Mesodermal cell (in vitro differentiated cells): ENCODE data around the gene CARS1.

Source experiments
- H3K27ac ChIP-seq: 2 replicates; pipeline ENCODE4 v1.7.0; 2013; ENCODE audit warnings: mild to moderate bottlenecking, low read depth, low read length, moderate library complexity; ENCODE audit not compliant: severe bottlenecking
- H3K36me3 ChIP-seq: 2 replicates; pipeline ENCODE4 v1.7.1; 2013; ENCODE audit warnings: mild to moderate bottlenecking, low read length, moderate library complexity; ENCODE audit not compliant: control insufficient read depth, insufficient read depth
- H3K4me1 ChIP-seq: one replicate; pipeline ENCODE4 v1.7.1; 2013; ENCODE audit warnings: mild to moderate bottlenecking, low read length; ENCODE audit not compliant: insufficient read depth, control insufficient read depth, poor library complexity, severe bottlenecking
- H3K4me3 ChIP-seq: 2 replicates; pipeline ENCODE4 v1.7.0; 2013; ENCODE audit warnings: low read length, control low read depth, mild to moderate bottlenecking; ENCODE audit not compliant: insufficient read depth, poor library complexity, severe bottlenecking; ENCODE audit errors: extremely low read depth
- H3K9me3 ChIP-seq: 2 replicates; pipeline ENCODE4 v1.7.1; 2013; ENCODE audit warnings: mild to moderate bottlenecking, low read length, moderate library complexity; ENCODE audit not compliant: control insufficient read depth
- WGBS, 2 experiments: methylation state at CpG; one replicate each; pipeline ENCODE4 v1.1.5; 2013; ENCODE audit warnings: missing lambda C conversion rate in 2 of 2; ENCODE audit not compliant: insufficient coverage in 2 of 2; 5-methylcytosine and 5-hydroxymethylcytosine counted together

The CARS1 gene

DNA sequence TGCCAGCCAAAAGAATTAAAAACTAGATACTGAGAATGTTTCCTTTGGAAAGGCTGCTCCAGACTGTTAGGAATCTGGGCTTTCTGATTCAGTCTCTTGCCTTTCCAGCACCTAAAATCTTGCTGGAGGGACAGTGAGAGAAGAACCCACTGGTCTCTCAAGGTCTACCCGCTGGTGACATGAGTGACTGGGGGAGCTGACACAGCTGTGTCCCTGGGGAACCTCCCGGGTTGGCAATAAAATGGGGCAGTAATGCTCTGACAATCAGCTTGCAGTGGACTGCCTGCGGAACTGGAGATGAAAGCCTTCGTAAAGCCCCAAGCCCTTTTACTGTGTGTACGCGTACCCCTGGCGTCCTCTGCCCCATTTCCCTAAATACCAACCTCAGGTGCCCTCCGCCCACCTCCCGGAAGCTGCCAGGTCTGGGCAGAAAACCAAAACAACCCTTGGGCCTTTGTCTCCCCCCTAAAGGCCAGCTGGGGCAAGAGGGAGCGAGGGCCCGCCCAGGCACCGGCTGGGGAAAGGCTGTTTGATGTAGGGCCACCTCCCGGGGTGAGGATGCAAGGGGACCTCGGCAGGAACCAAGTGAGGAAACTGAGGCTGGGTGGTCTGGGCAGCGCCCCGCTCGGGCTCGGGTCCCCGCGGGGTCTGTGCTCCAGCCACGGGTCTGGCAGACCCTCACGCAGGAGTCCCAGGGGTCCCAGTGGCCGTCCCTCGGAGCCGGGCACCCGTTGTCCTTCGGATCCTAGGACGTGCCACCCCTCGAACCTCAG lies 741 bp downstream of the CARS1 start:
- Histone ChIP-seq H3K36me3 (peaks cover 29% of the 10 kb centered on the region), H3K9me3 (no peaks in the 10 kb centered on the region), H3K27ac (peak overlapping the region; percentile 97), H3K4me1 (peaks cover 18% of the 10 kb centered on the region), H3K4me3 (peak overlapping the region; percentile 98)
- 5 to 9% methylated on average over 25 to 29 of the region's 29 CpGs for WGBS, 2 experiments

DNA sequence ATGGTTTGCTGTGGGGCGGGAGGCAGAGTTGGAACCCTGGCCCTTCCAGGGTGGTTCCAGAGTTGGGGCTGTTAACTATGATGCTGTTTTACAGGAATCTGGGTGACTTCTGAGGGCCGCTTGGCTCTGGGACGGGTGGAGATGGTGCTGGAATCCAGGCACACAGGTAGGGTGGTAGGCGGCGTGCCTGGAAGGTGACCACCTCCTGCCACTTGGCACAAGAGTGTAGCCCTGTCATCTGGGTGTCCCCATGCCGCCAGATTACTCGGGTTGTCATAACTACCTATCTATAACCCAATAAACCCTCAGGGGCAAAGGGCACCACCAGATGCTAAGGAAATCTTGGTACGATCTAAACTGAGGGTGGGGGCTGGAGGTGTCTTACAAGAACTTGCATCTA lies 1.3 kb downstream of the CARS1 start:
- 95 to 100% methylated on average over 2 to 4 of the region's 8 CpGs for WGBS, 2 experiments
- H3K9me3 ChIP-seq = no peaks in the 10 kb centered on the region
- peaks cover 24% of the 10 kb centered on the region for H3K4me1 ChIP-seq
- H3K27ac ChIP-seq = no peak overlapping the region
- peaks cover 35% of the 10 kb centered on the region for H3K36me3 ChIP-seq
- H3K4me3 ChIP-seq = peak overlapping the region; percentile 98

DNA sequence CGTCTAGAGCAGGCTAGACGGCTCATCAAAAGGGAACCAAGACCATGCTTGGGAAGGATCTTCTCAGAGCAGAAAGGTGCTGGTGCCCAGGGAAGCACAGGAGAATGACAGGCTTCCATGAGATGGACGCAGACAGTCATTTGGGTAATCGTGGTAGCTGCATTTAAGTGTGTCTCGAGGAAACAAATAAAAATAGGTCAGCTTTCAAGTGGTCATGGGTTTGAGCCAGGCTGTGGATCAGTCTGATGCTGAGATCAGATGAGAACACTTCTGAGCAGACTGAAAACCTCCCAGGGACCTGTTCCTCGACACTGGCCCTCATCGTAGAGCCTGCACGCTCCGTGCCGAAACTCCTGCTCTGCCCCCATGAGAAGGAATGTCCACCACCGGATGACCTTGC lies 4.7 kb downstream of the CARS1 start:
- Histone ChIP-seq H3K9me3 (no peaks in the 10 kb centered on the region), H3K4me3 (no peak overlapping the region), H3K27ac (no peak overlapping the region), H3K36me3 (peaks cover 55% of the 10 kb centered on the region), H3K4me1 (peaks cover 30% of the 10 kb centered on the region)
- 94 to 95% methylated on average over 11 of the region's 11 CpGs for WGBS, 2 experiments

DNA sequence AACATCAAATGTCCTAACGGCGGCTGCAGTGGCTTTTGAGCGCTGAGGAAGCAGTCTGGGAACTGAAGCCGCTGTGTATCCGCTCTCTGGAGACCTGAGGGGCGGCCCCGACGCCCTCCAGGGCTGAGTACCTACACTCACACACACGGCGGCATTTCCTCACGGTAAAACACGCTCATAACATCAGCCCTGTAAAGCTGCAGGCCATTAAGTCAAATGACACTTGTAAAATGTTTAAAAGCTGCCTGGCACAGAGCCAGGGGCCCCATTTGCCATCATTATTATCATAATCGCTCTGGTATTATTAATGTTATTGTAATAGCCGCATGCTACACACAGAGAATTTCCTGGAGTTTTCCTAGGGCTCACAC lies 5.1 kb downstream of the CARS1 start:
- 73 to 79% methylated on average over 11 to 12 of the region's 14 CpGs for WGBS, 2 experiments
- Histone ChIP-seq H3K4me3 (no peak overlapping the region), H3K4me1 (peaks cover 30% of the 10 kb centered on the region), H3K36me3 (peaks cover 60% of the 10 kb centered on the region), H3K9me3 (no peaks in the 10 kb centered on the region), H3K27ac (no peak overlapping the region)

GRCh38 chr11:3051196-3052108 lies 5.8 kb downstream of the CARS1 start:
- Histone ChIP-seq H3K4me3 (no peak overlapping the region), H3K4me1 (peaks cover 30% of the 10 kb centered on the region), H3K27ac (no peak overlapping the region), H3K9me3 (no peaks in the 10 kb centered on the region), H3K36me3 (peaks cover 64% of the 10 kb centered on the region)
- 72 to 91% methylated on average over 7 to 10 of the region's 13 CpGs for WGBS, 2 experiments

GRCh38 chr11:3050386-3051195 lies 6.6 kb downstream of the CARS1 start:
- H3K9me3 ChIP-seq = no peaks in the 10 kb centered on the region
- H3K27ac ChIP-seq = no peak overlapping the region
- H3K4me1 ChIP-seq = peaks cover 23% of the 10 kb centered on the region
- H3K36me3 ChIP-seq = peaks cover 73% of the 10 kb centered on the region
- 95 to 99% methylated on average over 15 to 18 of the region's 18 CpGs for WGBS, 2 experiments
- H3K4me3 ChIP-seq = no peak overlapping the region

DNA sequence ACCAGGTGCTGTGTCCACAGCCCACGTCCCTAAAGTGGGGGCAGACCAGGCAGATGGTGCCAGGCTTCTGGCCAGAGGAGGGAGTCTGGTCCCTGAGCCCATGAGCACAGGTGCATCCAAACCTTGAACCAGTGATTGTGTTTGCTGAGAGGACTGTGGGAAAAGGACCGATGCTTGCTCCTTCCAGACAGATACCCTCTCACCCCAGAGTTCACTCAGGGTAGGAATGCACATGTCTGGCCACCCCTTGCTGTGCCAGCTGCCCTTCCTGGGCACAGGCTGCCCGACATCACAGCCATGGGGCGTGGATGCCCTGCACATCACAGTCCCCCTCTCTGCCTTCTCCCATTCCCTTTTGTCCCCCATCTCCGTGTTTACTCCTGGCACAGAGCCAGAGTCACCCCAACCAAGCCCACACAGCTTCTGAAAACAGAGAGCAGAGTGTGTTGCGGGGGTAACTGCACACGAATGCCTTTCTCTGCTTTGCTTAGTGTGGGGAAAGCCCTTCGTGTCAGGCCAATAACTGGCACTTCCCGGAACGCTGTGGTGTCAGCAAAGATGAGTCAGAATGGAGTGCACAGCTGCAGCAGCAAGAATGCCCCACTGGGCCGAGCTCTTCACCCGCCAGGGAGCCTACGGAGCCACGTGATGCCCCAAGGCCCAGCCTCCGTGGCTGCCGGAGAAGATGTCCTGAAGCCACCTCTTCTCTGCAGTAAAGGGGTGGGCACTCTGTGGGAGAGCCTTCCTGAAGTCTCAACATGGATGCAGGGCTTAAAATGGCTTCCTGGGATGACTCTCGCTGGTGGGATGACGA lies 7.6 kb downstream of the CARS1 start:
- H3K4me1 ChIP-seq = peaks cover 23% of the 10 kb centered on the region
- no peaks in the 10 kb centered on the region for H3K9me3 ChIP-seq
- no peak overlapping the region for H3K4me3 ChIP-seq
- H3K36me3 ChIP-seq = peaks cover 79% of the 10 kb centered on the region
- peak overlapping the region; percentile 45 for H3K27ac ChIP-seq
- WGBS, 2 experiments = 87 to 92% methylated on average over 13 to 17 of the region's 18 CpGs

- H3K4me1 ChIP-seq = peaks cover 23% of the 10 kb centered on the region
- H3K27ac ChIP-seq = no peak overlapping the region
- no peak overlapping the region for H3K4me3 ChIP-seq
- H3K9me3 ChIP-seq = no peaks in the 10 kb centered on the region
- WGBS, 2 experiments = 93 to 97% methylated on average over 11 to 16 of the region's 16 CpGs
- H3K36me3 ChIP-seq = peaks cover 64% of the 10 kb centered on the region
Observed at GRCh38 chr11:3047637-3048036, 9.6 kb downstream of the CARS1 start.

- WGBS, 2 experiments = 0 to 83% methylated on average over 1 to 8 of the region's 8 CpGs
- H3K36me3 ChIP-seq = peaks cover 58% of the 10 kb centered on the region
- H3K4me1 ChIP-seq = peaks cover 20% of the 10 kb centered on the region
- no peak overlapping the region for H3K4me3 ChIP-seq
- no peak overlapping the region for H3K27ac ChIP-seq
- H3K9me3 ChIP-seq = no peaks in the 10 kb centered on the region
Observed at GRCh38 chr11:3046641-3047040, 10.6 kb downstream of the CARS1 start.

DNA sequence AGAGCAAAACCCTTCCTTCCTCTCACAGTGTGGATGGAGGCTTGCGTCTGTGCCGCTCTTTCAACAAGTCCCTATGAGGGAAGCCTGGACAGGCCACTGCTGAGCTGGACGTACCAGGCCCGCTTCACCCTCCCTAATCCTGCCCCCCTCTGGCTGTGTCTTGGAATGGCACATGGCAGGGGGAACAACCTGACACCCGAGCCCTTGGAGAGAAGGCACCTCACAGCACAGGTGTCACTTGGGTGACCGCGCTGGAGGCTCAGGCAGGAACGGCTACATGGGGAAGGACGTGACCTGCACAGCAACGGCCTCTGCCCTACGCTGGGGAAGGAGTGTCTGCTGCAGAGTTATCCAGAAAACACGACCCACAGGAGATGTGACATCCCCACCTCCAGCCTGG lies 11.0 kb downstream of the CARS1 start:
- H3K9me3 ChIP-seq = no peaks in the 10 kb centered on the region
- no peak overlapping the region for H3K4me3 ChIP-seq
- WGBS, 2 experiments = 95 to 99% methylated on average over 9 to 10 of the region's 12 CpGs
- no peak overlapping the region for H3K27ac ChIP-seq
- peaks cover 58% of the 10 kb centered on the region for H3K36me3 ChIP-seq
- H3K4me1 ChIP-seq = peaks cover 16% of the 10 kb centered on the region
